ENCODE results near the gene STAMBPL1.

DNA sequence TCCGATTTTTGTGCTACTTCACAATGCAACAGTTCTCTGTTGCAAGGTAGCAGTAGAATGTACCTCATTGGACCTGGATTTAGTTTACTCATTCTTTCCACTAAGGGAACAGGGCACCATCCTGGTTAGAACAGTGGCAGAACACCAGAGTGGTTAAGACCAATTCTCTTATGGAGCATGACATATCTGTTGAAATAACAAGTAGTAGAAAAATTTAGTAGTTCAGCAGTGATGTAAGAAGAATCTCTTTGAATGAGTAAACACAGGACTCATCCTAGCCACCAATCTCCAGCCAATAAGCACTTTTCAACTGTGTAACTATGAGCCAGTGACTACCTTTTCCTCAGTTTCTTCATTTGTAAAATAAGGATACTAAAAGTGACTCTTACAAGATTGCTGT is 30.8 kb upstream of the STAMBPL1 start:
- TF ChIP-seq SUZ12 (IDR thresholded peaks at IDR 0.05; ENCODE audit: extremely low read depth, insufficient read depth, insufficient read length), result no peak
- no peak for TF ChIP-seq YY1 (IDR thresholded peaks at IDR 0.05; ENCODE audit: insufficient read depth, insufficient read length)

All from NT2/D1 (cell line).